Measurements from ENCODE around the gene EPHB6. TPM values are rescaled to one million over a fixed set of nuclear protein-coding genes. Genes with fewer than 3 reads are reported as not detected.

The EPHB6 gene
- total RNA-seq, 1 experiment from 2014 or later, result 12.6 TPM

DNA sequence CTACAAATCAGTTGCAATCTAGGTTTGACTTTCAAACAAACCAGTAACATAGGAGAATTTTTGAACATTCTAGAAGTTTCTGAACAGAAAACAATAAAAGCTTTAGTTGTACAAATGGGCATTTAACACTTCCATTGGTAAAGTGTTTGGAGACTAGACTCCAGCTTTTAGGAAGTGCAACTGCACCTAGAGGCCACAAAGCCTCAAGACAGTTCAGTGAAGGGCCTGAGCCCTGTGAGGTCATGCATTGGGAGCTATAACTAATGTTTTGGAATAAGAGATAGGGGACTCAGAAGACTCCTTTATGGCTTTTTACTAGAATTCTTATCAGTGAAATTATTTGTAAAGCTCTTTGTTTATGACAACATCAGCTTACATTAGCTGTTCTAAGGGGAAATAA lies 3.0 kb upstream of the EPHB6 start:
- Histone ChIP-seq H3K4me2 (ENCODE audit: low read length) (no peak overlapping the region), H2AFZ (ENCODE audit: low read depth, low read length, poor library complexity, severe bottlenecking) (no peak overlapping the region), H3K9me3 (ENCODE audit: control insufficient read depth in 1 of 2, insufficient read depth in 1 of 2, low read depth in 1 of 2, low read length in 2 of 2) (no peaks in the 10 kb centered on the region), H3K36me3 (ENCODE audit: control insufficient read depth in 1 of 2, insufficient read depth in 2 of 2, low read length in 2 of 2) (no peaks in the 10 kb centered on the region), H3K4me3 (replicated peaks in 1 of 2; ENCODE audit: low read depth in 1 of 2, low read length in 2 of 2) (no peak overlapping the region), H4K20me1 (ENCODE audit: insufficient read depth) (no peaks in the 10 kb centered on the region), H3K79me2 (ENCODE audit: insufficient read depth, low read length) (no peaks in the 10 kb centered on the region), H3K9ac (ENCODE audit: low read length) (no peak overlapping the region), H3K27me3 (ENCODE audit: insufficient read depth, low read length) (no peaks in the 10 kb centered on the region), H3K9me2 (ENCODE audit: insufficient read depth) (no peaks in the 10 kb centered on the region), H3K4me1 (ENCODE audit: control insufficient read depth in 1 of 2, insufficient read depth in 2 of 2, low read length in 2 of 2) (peaks cover 8 to 16% of the 10 kb centered on the region in 2 experiments; a peak in 3 of 4 replicates), H3K27ac (ENCODE audit: low read depth, low read length) (no peak overlapping the region)
- DNase-seq (ENCODE audit: low read depth, low spot score), result no peak
- ChIA-PET CTCF (interaction anchor here (0.9 to 1.6 kb wide), 6 partner anchors 9 to 368 kb away, joined by 3 to 7 read pairs (median 3); no protein-coding TSS in a partner anchor), RAD21 (ENCODE audit: low non-redundant PET in 1 of 2, low total read pairs in 2 of 2, uncharacterized antibody in 2 of 2, unreplicated experiment in 2 of 2) (no interaction called here), POLR2A (no interaction called here)
- ATAC-seq, result no peak
- intact Hi-C loops (cut with micrococcal nuclease), result loop anchor here (10.0 kb wide), 1 partner anchor 363 kb away; no protein-coding TSS in a partner anchor
- BruUV-seq (replicated peaks), result no TSS peak
- TF ChIP-seq, protein P1, sequence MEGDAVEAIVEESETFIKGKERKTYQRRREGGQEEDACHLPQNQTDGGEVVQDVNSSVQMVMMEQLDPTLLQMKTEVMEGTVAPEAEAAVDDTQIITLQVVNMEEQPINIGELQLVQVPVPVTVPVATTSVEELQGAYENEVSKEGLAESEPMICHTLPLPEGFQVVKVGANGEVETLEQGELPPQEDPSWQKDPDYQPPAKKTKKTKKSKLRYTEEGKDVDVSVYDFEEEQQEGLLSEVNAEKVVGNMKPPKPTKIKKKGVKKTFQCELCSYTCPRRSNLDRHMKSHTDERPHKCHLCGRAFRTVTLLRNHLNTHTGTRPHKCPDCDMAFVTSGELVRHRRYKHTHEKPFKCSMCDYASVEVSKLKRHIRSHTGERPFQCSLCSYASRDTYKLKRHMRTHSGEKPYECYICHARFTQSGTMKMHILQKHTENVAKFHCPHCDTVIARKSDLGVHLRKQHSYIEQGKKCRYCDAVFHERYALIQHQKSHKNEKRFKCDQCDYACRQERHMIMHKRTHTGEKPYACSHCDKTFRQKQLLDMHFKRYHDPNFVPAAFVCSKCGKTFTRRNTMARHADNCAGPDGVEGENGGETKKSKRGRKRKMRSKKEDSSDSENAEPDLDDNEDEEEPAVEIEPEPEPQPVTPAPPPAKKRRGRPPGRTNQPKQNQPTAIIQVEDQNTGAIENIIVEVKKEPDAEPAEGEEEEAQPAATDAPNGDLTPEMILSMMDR (IDR thresholded peaks at IDR 0.05 in 2 of 3, conservative IDR thresholded peaks at IDR 0.05 in 1 of 3; ENCODE audit: borderline replicate concordance in 1 of 3, insufficient read depth in 1 of 3, low read depth in 2 of 3, low read length in 2 of 3), result peak in 1 of 3 experiments; percentile 14; a peak in 1 of 6 replicates
- TF ChIP-seq, protein P2, sequence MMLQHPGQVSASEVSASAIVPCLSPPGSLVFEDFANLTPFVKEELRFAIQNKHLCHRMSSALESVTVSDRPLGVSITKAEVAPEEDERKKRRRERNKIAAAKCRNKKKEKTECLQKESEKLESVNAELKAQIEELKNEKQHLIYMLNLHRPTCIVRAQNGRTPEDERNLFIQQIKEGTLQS (IDR thresholded peaks at IDR 0.05), result no peak

DNA sequence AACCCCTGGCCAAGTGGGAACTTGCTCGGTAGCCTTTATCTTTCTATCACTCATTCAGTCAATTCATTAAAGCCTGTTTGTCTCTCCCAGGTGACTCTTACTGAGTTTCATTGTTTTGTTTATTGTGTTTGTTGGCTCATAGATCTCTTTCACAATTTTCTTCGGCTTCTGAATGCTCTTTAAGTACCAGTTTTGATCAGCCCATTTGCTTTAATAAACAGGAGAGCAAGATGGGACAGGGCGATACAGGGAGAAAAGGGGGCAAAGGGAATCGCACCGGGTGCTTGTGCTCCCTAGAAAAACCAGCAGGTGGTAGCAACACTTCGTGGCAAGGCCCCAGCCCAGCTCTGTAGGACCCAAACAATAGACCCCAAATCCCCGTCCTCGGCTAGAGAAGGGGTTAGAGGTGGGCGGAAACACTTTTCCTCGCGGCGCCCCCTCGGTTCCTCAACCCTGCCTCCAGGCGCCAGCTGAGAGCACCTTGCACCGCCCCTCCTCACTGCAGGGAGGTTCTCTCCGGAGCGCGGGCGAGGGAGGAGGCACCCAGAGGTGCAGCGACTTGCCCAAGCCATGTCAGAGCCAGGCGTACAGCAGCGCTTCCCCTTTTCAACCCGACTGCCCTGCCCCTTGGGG lies 1.0 kb upstream of the EPHB6 start:
- ChIA-PET POLR2A (no interaction called here), CTCF (interaction anchor here (0.6 to 1.7 kb wide), 10 partner anchors 12 to 361 kb away, joined by 3 to 12 read pairs (median 3); no protein-coding TSS in a partner anchor), RAD21 (ENCODE audit: low non-redundant PET in 1 of 2, low total read pairs in 2 of 2, uncharacterized antibody in 2 of 2, unreplicated experiment in 2 of 2) (interaction anchor here in 1 of 2 experiments (1.0 kb wide), 1 partner anchor 12 kb away, joined by 3 read pairs; no protein-coding TSS in a partner anchor)
- peak overlapping the region; percentile 68; the same call in 1 of the 2 replicates for H3K27ac ChIP-seq (ENCODE audit: low read depth, low read length)
- H3K4me1 ChIP-seq (ENCODE audit: control insufficient read depth in 1 of 2, insufficient read depth in 2 of 2, low read length in 2 of 2), result peaks cover 8 to 16% of the 10 kb centered on the region in 2 experiments; a peak in 3 of 4 replicates
- DNase-seq (ENCODE audit: low read depth, low spot score) (peak; percentile 35), ATAC-seq (peak; percentile 77)
- intact Hi-C loops (cut with micrococcal nuclease), result loop anchor here (1.0 to 10.0 kb wide), 3 partner anchors 12 to 361 kb away; no protein-coding TSS in a partner anchor
- peak overlapping the region; percentile 54 for H3K9ac ChIP-seq (ENCODE audit: low read length)
- H3K9me2 ChIP-seq (ENCODE audit: insufficient read depth), result no peaks in the 10 kb centered on the region
- peak overlapping the region; percentile 66 for H2AFZ ChIP-seq (ENCODE audit: low read depth, low read length, poor library complexity, severe bottlenecking)
- H4K20me1 ChIP-seq (ENCODE audit: insufficient read depth), result no peaks in the 10 kb centered on the region
- no peaks in the 10 kb centered on the region for H3K36me3 ChIP-seq (ENCODE audit: control insufficient read depth in 1 of 2, insufficient read depth in 2 of 2, low read length in 2 of 2)
- H3K27me3 ChIP-seq (ENCODE audit: insufficient read depth, low read length), result no peaks in the 10 kb centered on the region
- H3K9me3 ChIP-seq (ENCODE audit: control insufficient read depth in 1 of 2, insufficient read depth in 1 of 2, low read depth in 1 of 2, low read length in 2 of 2), result no peaks in the 10 kb centered on the region
- peak overlapping the region; percentile 76 for H3K4me3 ChIP-seq (replicated peaks in 1 of 2; ENCODE audit: low read depth in 1 of 2, low read length in 2 of 2)
- peak overlapping the region; percentile 90 for H3K4me2 ChIP-seq (ENCODE audit: low read length)
- TSS peak; percentile 49 for BruUV-seq (replicated peaks)
- H3K79me2 ChIP-seq (ENCODE audit: insufficient read depth, low read length), result no peaks in the 10 kb centered on the region
- TF ChIP-seq, protein P1 (IDR thresholded peaks at IDR 0.05 in 2 of 3, conservative IDR thresholded peaks at IDR 0.05 in 1 of 3; ENCODE audit: borderline replicate concordance in 1 of 3, insufficient read depth in 1 of 3, low read depth in 2 of 3, low read length in 2 of 3), result peak; percentile 74 to 85 (median 79); a peak in 5 of 6 replicates
- no peak for TF ChIP-seq POLR2A (IDR thresholded peaks at IDR 0.05; ENCODE audit: borderline replicate concordance, extremely low read depth, insufficient read depth, insufficient read length)
- no peak for TF ChIP-seq ELF1 (IDR thresholded peaks at IDR 0.05; ENCODE audit: borderline replicate concordance, low read depth)
- TF ChIP-seq, protein P3, sequence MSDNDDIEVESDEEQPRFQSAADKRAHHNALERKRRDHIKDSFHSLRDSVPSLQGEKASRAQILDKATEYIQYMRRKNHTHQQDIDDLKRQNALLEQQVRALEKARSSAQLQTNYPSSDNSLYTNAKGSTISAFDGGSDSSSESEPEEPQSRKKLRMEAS (IDR thresholded peaks at IDR 0.05), result no peak
- no peak for TF ChIP-seq YY1 (IDR thresholded peaks at IDR 0.05; ENCODE audit: extremely low read depth, insufficient replicate concordance, low read depth, low read length)
- TF ChIP-seq SRF (IDR thresholded peaks at IDR 0.05; ENCODE audit: low read depth), result no peak
- no peak for TF ChIP-seq EGR1 (IDR thresholded peaks at IDR 0.05; ENCODE audit: low read depth)
- TF ChIP-seq ZFX (IDR thresholded peaks at IDR 0.05), result no peak
- no peak for TF ChIP-seq SIN3A (IDR thresholded peaks at IDR 0.05; ENCODE audit: low read depth)
- TF ChIP-seq RAD21 (IDR thresholded peaks at IDR 0.05; ENCODE audit: low read depth), result peak; percentile 84
